ENCODE measurements around the gene TRPV3.
"Not testable (repeated sequence)": the region's sequence is repeated elsewhere in the genome, so short reads cannot be mapped to it uniquely, and the experiment has no call there.

Gene TRPV3

GRCh38 chr17:3565143-3565542 is 7.5 kb upstream of the TRPV3 start:
- TF ChIP-seq CTCF (conservative IDR thresholded peaks at IDR 0.05; ENCODE audit: low read depth, low read length) = no peak
- no peak for DNase-seq (ENCODE audit: low read depth)

GRCh38 chr17:3564241-3564640 is 6.6 kb upstream of the TRPV3 start:
- H3K4me3 ChIP-seq (ENCODE audit: low read length); DNase-seq (ENCODE audit: low read depth): not testable (repeated sequence)

More at GRCh38 chr17:3565143-3565542, 7.5 kb upstream of the TRPV3 start:
- H3K4me3 ChIP-seq (ENCODE audit: low read length) = no peak overlapping the region

- no peak for DNase-seq (ENCODE audit: low read depth)
- TF ChIP-seq CTCF (conservative IDR thresholded peaks at IDR 0.05; ENCODE audit: low read depth, low read length) = no peak
- H3K4me3 ChIP-seq (ENCODE audit: low read length) = no peak overlapping the region
Observed at GRCh38 chr17:3559270-3559645, 1.6 kb upstream of the TRPV3 start.

- no peak overlapping the region for H3K4me3 ChIP-seq (ENCODE audit: low read length)
- TF ChIP-seq CTCF (conservative IDR thresholded peaks at IDR 0.05; ENCODE audit: low read depth, low read length) = no peak
- DNase-seq (ENCODE audit: low read depth) = no peak
Observed at GRCh38 chr17:3558603-3559269, 1.1 kb upstream of the TRPV3 start.

- no peak for DNase-seq (ENCODE audit: low read depth)
- H3K4me3 ChIP-seq (ENCODE audit: low read length) = no peak overlapping the region
- TF ChIP-seq CTCF (conservative IDR thresholded peaks at IDR 0.05; ENCODE audit: low read depth, low read length) = no peak
Observed at GRCh38 chr17:3556916-3557767, 470 bp downstream of the TRPV3 start.

GRCh38 chr17:3556239-3556915 is 1.2 kb downstream of the TRPV3 start:
- DNase-seq (ENCODE audit: low read depth) = no peak
- TF ChIP-seq CTCF (conservative IDR thresholded peaks at IDR 0.05; ENCODE audit: low read depth, low read length) = no peak

GRCh38 chr17:3555189-3555796 is 2.3 kb downstream of the TRPV3 start:
- no peak overlapping the region for H3K4me3 ChIP-seq (ENCODE audit: low read length)
- DNase-seq (ENCODE audit: low read depth) = no peak
- TF ChIP-seq CTCF (conservative IDR thresholded peaks at IDR 0.05; ENCODE audit: low read depth, low read length) = no peak

More at GRCh38 chr17:3556239-3556915, 1.2 kb downstream of the TRPV3 start:
- no peak overlapping the region for H3K4me3 ChIP-seq (ENCODE audit: low read length)
